GM18873 (cell line): ENCODE measurements around the gene ULK3.
A peak's percentile ranks its signal among the peaks of the same experiment; 100 is the strongest.
"Not testable (repeated sequence)": the region's sequence is repeated elsewhere in the genome, so short reads cannot be mapped to it uniquely, and the experiment has no call there.

Source experiments
- ATAC-seq: cut with Tn5 transposase; IDR thresholded peaks from one replicate; pipeline ENCODE4 v1.9.1; 2021; ENCODE audit warnings: mild to moderate bottlenecking, moderate library complexity, moderate number of reproducible peaks; ENCODE audit not compliant: unreplicated experiment, low FRiP score

ULK3 gene, protein sequence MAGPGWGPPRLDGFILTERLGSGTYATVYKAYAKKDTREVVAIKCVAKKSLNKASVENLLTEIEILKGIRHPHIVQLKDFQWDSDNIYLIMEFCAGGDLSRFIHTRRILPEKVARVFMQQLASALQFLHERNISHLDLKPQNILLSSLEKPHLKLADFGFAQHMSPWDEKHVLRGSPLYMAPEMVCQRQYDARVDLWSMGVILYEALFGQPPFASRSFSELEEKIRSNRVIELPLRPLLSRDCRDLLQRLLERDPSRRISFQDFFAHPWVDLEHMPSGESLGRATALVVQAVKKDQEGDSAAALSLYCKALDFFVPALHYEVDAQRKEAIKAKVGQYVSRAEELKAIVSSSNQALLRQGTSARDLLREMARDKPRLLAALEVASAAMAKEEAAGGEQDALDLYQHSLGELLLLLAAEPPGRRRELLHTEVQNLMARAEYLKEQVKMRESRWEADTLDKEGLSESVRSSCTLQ

DNA sequence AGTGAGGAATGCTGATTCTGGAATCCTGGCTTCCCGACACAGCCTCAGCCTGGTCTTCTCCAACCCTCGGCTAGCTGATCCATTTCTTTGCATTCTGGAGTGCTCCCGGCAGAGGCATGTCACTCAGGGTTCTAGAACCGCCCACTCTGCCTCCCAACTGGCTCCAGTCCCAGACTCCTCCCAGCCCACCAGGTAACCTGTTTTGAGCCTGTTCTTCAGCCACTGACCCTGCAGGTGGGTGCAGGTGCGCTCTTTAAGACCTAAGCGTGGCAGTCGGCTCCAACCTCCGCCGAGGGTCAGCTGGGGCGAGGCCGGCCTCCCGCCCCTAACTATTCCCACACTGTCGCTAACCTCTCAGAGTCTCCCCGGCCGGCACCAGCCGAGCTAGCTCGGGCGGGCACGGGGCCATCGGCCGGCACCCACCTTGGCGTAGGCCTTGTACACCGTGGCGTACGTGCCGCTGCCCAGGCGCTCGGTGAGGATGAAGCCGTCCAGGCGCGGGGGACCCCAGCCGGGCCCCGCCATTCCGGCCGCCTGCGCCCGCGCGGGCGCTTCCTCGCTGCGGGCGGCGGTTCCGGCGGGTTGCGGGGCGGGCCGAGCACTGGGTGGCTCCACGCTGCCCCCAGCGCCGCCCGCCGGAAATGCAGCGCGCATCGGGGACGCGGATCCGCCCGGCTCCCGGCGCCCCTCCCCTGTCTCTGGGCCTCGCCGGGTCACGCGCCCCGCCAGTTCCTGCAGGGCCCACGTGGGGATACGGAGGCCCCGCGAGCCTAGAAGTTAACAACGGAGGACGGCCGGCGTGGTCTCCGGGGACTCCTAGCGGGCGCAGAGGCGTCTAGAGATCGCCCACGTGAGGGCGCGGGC, at the start of gene ULK3:
TSS of gene ULK3 (minus strand) at position 576 of the 864 bp plus-strand sequence. CDS start at position 525, 51 bp downstream.
- peak; percentile 47 for ATAC-seq

DNA sequence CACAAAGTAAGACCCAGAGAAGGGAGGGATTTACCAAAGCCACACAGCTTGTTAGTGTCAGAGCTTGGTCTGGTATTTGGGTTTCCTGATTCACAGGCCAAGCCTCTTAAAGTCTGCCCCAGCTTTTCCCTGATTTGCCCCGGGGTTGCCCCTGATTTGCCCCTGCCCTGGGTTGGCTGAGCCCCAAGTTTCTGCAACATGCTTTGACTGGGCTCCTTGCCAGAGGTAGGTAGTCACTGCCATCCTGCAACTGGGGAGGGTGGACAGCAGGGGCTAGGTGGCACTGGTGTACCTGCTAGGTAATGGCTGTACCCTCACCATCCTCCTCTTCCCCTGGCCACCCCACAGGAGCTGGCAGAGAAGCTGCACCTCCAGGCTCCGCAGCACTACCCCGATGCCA, 49.4 kb upstream of the ULK3 start:
- ATAC-seq: no peak

DNA sequence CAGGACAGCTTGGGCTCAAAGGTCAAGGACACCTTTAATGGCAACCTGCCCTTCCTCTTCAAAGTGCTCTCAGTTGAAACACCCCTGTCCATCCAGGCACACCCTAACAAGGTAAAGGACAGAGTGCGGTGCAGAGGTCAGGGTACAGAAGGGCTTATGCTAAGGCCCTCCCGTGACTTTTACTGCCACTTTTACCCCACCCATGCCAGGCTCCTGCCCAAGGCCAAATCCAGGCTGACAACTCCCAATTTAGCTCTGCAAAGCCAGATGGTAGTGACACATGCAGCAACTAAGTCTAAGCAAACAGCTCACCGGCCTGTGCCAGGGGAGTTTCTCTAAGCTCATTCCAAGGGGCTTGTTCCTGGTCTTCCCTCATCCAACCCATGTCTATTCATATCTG, 48.5 kb upstream of the ULK3 start:
- ATAC-seq: no peak

DNA sequence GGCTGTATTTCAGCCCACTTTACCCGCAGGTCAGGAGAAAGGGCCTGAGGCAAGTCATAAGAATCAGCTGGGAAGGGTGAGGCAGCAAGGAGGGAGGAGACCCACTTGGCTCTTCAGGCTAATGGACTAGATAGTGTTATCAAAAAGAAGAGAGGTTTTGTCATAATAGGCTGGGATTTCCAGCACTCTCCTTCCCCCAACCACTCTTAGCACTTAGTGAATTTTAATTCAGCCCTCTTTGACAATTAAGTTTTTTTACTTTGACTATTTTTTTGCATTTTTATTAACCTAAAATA, 47.7 kb upstream of the ULK3 start:
- no peak for ATAC-seq

DNA sequence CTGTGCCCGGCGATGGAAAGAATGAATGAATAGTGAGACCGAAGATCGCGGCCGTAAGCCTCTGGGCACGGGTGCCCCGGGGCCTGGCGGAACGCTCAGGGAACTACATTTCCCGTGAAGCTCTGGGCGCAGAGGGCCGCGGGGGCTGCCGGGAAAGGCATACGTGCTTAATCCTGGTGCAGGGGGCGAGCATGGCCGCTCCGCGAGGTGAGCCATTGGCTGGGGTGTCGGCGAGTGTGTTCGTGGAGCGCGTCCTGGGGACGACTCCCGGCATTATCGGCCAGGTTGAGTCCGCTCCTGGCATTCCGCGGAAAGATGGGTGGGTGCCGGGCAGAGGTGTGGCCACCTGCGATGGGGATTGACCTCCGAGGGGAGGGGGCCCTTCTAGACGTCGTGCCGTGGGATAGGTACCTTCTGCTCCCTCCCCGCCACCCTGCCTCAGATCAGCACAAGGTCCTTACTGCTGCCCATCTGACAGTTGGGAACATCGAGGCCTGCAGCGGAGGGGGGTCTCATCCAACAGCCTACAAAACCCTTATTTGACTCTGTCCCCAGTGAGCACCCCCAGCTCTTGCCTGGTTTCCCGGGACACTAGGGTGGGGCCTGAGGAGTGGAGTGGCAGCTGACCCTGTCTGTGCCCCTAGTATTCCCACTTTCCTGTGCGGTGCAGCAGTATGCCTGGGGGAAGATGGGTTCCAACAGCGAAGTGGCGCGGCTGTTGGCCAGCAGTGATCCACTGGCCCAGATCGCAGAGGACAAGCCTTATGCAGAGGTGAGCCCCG, 47.1 kb upstream of the ULK3 start, which contains the start of gene MPI:
TSS of gene MPI (plus strand) at position 160 of the 782 bp plus-strand sequence. CDS start at position 192, 32 bp downstream.
- peak; percentile 79 for ATAC-seq

DNA sequence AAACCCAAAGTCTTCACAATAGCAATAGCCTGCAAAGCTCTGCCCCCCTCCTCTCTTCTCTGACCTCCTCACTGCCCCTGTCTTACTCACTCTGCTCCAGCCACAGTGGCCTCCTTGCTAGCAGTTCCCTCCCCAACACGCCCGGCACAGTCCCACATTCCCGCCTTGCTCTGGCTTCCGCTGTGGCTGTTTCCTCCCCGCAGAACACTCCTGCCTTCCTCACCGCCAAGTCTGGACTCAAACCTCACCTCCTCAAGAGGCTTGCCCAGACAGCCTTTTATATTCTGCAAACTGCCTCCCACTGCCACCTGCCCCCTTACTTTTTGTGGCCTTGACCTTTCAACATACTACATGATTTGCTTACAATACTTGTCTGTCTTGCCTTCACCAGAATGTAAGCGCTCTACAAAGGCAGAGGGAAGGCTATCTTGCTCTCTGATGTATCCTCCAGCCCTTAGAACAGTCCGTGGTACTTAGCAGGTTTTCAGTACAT, 46.5 kb upstream of the ULK3 start:
- no peak for ATAC-seq

DNA sequence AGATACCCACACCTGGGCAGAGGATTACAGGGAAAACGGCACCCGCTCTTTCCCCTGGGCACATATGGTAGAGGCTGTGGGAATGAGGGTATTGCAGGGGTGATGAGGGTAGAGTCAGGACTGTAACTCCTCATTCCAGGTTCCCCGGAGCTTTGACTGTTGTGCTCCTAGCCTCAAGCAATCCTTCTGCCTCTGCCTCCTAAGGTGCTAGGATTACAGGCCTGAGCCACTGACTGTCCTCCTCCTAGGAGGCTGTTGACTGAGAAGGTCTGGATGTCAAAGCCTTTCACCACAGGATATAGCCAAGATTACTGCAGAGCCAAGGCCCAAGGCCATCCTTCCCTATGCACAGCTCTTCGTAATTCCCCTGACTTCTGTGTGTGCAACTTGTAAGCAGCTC, 45.8 kb upstream of the ULK3 start:
- no peak for ATAC-seq

DNA sequence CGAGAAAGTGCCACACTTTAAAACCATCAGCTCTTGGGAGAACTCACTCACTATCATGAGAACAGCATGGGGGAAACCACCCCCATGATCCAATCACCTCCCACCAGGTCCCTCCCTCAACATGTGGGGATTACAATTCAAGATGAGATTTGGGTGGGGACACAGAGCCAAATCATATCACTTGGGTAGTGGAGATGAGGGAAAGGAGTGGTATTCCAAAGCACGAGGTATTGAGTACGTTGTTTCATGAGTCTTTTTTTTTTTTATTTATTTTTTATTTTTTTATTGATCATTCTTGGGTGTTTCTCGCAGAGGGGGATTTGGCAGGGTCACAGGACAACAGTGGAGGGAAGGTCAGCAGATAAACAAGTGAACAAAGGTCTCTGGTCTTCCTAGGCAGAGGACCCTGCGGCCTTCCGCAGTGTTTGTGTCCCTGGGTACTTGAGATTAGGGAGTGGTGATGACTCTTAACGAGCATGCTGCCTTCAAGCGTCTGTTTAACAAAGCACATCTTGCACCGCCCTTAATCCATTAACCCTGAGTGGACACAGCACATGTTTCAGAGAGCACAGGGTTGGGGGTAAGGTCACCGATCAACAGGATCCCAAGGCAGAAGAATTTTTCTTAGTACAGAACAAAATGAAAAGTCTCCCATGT, 44.7 kb upstream of the ULK3 start:
- not testable (repeated sequence) for ATAC-seq

DNA sequence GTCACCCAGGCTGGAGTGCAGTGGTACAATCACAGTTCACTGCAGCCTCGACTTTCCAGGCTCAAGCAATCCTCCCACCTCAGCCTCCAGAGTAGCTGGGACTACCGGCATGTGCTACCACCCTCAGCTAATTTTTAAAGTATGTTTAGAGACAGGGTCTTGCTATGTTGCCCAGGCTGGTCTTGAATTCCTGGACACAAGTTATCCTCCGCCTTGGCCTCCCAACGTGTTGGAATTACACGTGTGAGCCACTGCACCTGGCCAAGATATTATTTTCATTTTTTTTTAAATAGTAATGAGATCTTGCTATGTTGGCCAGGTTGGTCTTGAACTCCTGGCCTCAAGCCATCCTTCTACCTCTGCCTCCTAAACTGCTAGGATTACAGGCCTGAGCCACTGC, 42.5 kb upstream of the ULK3 start:
- ATAC-seq: no peak

DNA sequence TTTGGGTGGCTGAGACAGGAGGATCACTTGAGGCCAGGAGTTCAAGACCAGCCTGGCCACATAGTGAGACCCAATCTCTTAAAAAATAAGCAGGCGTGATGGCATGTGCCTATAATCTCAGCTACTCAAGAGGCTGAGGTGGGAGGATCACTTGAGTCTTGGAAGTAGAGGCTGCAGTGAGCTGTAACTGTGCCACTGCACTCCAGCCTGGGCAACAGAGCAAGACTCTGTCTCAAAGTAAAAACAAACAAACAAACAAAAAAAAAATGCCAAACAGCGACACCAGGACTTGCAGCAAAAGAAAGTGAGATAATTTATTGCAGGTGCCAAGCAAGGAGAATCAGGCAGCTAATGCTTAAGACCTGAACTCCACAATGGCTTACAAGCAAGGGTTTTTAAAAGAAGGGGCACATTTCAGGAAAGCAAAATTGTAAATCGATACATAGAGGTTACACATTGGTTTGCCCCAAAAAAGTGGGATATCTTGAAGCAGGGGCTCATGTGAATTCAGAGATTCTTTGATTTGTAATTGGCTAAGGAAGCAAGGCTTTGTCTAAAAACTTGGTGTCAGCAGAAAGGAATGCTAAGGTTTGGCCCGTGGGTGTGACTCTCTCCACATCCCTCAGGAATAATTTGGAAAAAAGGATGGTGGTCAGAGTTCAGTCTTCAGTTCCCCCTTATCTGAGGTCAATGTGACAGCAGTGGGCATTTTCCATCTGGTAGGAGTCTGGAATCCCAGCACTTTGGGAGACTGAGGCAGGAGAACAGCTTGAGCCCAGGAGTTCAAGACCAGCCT, 41.7 kb upstream of the ULK3 start:
- no peak for ATAC-seq

DNA sequence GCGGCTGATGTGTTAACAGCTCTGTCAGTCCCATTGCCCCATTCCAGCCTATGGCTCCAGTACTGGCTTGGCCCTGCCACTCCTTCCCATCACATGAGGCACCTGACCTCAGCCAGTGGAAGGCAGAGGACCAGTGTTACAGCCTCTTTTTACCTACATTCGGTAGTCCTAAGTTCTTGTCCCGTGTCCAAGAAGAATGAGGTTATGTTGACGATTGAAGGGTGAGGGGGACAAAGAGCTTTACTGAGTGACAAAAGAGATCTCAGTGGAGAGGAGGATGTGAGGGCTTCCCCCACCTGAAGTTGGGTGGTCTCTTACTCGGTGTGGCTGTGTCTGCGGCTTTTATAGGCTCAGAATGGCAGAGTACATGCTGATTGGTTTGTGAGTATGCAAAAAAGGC, 39.6 kb upstream of the ULK3 start:
- ATAC-seq: no peak

DNA sequence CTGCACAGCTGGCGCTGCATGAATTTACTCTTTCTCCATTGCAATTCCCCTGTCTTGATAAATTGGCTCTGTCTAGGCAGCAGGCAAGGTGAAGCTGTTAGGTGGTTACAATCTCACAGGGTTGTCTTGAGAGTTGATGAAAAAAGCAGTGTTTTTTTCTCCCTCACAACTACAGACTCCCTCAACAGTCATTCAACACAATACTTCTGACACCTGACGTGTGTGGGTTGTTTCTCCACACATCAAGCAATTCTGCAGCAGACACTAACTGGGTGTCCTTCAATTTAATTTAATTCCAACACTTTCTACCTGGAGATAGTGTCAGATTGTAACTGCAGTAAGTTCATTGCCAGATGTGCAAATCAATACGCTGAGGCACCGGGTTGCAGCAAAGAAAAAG, 35.3 kb upstream of the ULK3 start:
- no peak for ATAC-seq

DNA sequence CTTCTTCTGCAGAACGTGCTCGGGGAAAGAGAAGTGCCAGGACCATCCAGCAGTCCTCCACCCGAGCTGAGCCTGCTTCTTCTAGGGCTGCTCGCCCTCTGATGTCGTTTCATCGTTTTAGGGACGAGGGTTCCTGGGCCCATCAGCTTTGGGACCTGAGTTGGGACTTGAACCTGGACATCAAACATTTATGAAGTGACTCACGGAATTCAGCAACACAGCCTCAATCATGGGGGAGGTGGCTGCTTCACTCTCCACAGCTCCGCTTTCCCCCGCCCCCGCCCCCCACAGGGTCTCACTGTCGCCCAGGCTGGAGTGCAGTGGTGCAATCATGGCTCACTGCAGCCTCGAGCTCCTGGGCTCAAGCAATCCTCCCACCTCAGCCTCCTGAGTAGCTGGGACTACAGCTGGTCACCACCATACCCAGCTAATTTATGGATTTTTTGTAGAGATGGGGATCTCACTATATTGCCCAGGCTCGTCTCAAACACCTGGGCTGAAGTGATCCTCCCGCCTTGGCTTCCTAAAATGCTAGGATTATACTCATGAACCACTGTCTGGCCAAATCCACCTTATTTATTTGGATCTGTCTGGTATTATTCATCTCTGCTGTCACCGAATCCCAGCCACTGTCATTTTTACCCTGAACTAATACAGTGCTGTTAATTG, 30.9 kb upstream of the ULK3 start:
- no peak for ATAC-seq

DNA sequence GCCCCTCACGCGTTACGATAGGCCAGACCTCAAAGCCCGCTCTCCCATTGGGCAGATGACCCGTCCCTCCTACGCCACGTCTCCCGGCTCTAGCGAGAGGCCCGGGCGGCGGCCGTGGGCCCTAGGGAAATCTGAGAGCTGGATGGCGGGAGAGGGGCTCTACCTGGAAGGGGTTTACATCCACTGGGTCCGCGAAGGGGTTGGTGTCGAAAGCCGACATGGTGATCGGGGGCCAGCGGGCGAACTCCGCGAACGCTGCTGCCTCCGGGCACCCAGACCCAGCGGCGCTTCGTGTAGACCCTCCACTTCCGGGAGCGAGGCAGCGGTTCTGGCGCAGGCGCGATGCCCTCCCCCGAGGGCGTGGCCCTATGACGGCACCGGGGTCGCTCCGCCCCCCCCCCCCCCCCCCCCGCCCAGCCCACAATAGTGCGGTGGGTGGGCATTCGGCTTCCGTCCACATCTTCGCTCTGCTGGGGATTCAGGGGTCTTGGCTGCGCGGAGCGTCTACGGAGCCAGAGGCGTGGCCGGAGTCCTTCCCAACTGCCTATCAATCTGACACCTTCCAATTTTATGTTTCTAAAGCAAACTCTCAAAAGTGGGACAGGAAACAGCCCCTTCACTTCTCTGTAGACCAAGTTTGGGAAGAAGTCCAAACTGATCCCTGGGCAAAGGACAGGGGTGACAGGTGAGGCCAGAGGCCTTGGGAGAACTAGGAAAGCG, 30.2 kb upstream of the ULK3 start, which contains the start of gene SCAMP2:
TSS of gene SCAMP2 (minus strand) at position 330 of the 720 bp plus-strand sequence. CDS start at position 220, 110 bp downstream.
- ATAC-seq: peak; percentile 77

DNA sequence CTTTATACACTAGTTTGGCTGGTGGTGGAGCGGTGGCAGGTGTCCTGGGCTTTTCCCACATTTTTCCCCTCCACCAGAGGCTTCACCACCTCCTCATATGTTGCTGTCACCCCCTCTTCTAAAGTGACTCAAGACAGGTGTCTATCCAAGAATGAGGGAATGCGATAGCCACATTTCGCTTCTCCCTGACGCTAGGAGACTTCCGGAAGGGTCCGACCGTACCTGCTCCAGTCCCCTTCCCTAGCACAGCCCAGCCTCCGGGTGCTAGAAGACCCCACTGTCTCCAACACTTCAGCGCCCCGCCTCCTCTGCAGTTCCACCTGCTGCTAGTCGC, 29.7 kb upstream of the ULK3 start:
- no peak for ATAC-seq

DNA sequence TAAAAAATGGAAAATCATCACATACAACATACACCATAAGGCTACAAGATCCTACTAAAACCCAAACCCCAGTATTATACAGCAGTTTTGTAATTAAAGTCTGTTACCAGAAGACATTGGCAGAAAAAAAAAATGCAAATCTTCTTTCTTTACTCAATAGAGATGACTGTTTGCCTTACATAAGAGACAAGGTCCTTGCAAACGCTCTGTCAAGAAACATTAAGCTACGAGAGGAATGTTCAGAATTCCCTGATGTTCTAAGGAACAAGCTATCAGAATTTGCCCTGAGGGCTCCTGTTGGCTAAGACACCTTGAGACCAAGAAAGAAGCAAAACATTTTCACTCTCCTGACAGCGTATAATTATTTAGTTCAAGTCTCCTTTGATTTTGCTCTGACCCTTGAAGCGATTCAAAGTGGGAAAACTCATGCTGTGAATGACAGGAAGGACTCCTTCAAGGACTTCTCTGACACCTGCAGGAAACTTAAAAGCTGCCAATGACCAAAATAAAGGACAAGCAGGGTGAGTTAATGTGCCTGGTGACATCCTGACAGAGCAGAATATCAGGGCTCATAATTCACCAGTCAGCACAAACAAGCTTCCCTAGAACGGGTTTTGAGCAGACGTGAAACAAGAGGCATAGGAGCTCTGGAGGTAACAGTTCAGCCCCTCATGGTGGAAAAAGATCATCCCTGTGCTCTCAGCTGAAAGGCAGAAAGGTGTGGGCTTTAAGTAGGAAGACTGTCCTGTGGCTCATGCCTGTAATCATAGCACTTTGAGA, 27.7 kb upstream of the ULK3 start:
- ATAC-seq: no peak

DNA sequence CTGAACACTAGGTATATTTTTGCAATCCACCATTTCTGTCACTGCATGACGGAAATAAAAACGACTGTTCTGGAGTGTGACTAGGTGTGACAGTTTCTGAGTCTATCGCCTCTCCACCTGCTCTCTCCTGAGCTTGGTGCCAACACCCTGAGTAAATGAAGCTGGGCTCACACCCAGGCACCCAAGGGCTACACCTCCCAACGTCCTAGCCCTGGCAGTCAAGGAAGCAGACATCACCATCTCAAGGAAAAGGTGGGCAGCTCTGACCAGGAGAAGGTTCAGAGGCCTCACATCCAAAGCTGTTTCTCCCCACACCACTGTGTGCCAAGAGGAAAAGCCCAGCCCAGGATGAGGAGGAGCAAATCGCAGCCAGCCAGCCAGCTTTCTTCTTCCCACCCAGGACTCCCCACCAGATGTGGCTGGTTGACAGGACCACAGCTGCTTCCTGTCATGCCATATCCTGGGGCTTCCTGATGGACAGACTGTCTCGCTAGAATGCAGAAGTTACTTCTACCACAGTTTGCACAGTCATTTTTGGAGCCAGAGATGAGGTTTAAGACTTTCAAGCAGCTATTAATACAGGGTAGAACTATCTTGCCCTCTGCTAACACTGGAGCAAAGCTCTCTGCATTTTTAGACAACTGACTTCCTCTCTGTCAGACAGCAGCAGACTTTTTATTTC, 26.9 kb upstream of the ULK3 start:
- ATAC-seq: peak; percentile 36
